ENCODE results near the gene WDR46.

WDR46 gene

GRCh38 chr6:33318426-33319073, 29.5 kb upstream of the WDR46 start:
- Histone ChIP-seq H3K9me3 (ENCODE audit: control insufficient read depth, low read depth, low read length) (no peaks in the 10 kb centered on the region), H3K9ac (ENCODE audit: low read length) (peak overlapping the region; percentile 71), H3K36me3 (ENCODE audit: control insufficient read depth, low read depth, low read length) (peaks cover 23% of the 10 kb centered on the region), H3K27ac (ENCODE audit: low read length) (peak overlapping the region; percentile 22), H3K4me3 (ENCODE audit: low read length) (peak overlapping the region; percentile 92), H3K27me3 (ENCODE audit: control insufficient read depth, insufficient read depth, low read length) (no peaks in the 10 kb centered on the region), H3K4me1 (ENCODE audit: control insufficient read depth, low read depth, low read length) (peaks cover 15% of the 10 kb centered on the region)

DNA sequence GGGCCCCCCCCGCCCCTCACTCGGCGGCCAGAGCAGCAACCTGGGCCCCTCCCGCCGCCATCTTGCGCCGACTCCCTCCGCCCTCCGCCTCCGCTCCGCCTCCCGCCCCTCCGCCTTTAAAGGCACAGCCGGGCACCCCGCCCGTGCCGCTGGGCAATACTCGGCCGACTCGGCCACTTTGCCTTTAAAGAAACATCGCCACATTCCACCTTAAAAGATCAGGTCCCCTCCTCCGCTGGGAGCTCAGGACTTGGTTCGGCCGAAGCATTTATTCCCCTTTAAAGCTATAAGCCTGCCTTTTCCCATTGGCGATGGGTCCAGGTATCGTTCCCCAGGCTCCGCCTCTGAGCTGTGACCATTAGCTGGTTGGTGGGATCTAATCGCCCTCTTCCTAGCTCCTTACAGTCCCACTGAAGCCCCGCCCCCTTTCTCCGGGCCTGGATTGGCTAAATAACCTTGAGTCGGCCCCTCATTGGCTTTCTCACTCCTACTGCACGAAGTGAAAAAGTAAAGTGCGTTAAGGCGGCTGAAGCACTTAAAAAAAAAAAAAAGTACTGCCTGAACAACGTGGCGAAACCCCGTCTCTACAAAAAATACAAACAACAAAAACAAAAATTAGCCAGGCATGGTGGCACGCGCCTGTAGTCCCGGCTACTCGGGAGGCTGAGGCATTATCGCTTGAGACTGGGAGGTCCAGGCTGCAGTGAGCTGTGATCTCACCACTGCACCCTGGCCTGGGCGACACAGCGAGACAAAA, 28.8 kb upstream of the WDR46 start, which contains the start of gene ZBTB22:
ZBTB22 (minus strand) TSS at position 76 of the 757 bp plus-strand sequence. CDS start 828 bp downstream, outside the sequence.
- Histone ChIP-seq H3K4me1 (ENCODE audit: control insufficient read depth, low read depth, low read length) (peaks cover 14% of the 10 kb centered on the region), H3K27me3 (ENCODE audit: control insufficient read depth, insufficient read depth, low read length) (no peaks in the 10 kb centered on the region), H3K4me3 (ENCODE audit: low read length) (peak within 1 kb of the TSS; percentile 92), H3K36me3 (ENCODE audit: control insufficient read depth, low read depth, low read length) (peaks cover 23% of the 10 kb centered on the region), H3K9ac (ENCODE audit: low read length) (peak within 1 kb of the TSS; percentile 71), H3K9me3 (ENCODE audit: control insufficient read depth, low read depth, low read length) (no peaks in the 10 kb centered on the region), H3K27ac (ENCODE audit: low read length) (peak within 1 kb of the TSS; percentile 78)

DNA sequence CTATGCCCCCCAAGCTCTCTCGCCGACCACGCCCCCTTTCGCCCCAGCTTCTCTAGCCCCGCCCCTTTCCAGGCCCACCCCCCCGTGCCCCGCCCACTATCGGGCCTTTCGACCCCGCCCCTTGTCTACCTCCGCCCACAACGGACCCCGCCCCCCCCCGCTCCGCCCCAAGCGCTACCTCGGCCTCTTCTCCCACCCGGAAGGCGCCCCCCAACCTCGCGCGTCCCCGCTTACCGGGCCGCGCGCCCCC, 28.3 kb upstream of the WDR46 start:
- no peaks in the 10 kb centered on the region for H3K9me3 ChIP-seq (ENCODE audit: control insufficient read depth, low read depth, low read length)
- peaks cover 14% of the 10 kb centered on the region for H3K4me1 ChIP-seq (ENCODE audit: control insufficient read depth, low read depth, low read length)
- no peaks in the 10 kb centered on the region for H3K27me3 ChIP-seq (ENCODE audit: control insufficient read depth, insufficient read depth, low read length)
- no peak overlapping the region for H3K9ac ChIP-seq (ENCODE audit: low read length)
- no peak overlapping the region for H3K27ac ChIP-seq (ENCODE audit: low read length)
- H3K36me3 ChIP-seq (ENCODE audit: control insufficient read depth, low read depth, low read length), result peaks cover 23% of the 10 kb centered on the region
- peak overlapping the region; percentile 68 for H3K4me3 ChIP-seq (ENCODE audit: low read length)

DNA sequence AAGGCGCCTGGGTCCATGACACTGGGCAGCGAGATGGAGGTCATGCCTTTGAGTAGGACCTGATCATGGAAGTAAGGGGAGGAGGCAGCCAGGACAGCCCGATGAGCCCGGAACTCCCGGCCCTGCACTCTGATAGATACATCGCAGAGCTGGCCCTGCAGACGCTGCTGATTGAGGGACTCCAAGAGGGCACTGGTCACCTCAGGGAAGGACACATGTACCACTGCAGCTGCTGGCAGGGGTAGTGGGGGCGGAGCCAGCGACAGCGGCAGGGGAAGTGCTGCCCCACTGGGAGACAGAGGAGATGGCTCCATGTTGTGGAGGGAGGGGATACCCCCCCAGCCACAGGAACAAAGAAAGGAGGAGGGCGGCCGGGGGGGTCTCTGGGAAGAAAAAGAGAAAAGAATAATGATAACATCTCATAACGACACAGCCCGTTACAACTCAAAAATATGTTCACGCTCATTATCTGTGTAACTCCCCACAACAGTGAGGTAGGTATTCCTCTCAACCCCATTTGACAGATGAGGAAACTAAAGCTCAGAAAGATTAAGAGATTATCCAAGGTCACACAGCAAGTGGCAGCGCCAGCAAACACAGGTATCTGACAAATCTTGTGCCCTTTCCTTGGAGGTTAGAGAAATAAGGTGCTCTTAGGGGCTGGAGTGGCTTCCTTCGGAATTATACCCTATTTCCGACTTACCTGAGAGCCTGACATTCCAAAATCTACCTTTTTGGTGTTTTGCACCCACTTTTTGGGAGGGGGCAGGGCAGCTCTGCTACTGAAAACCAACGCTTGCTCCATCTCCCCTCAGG, 27.8 kb upstream of the WDR46 start:
- Histone ChIP-seq H3K4me3 (ENCODE audit: low read length) (peak overlapping the region; percentile 68), H3K9ac (ENCODE audit: low read length) (no peak overlapping the region), H3K9me3 (ENCODE audit: control insufficient read depth, low read depth, low read length) (no peaks in the 10 kb centered on the region), H3K27ac (ENCODE audit: low read length) (no peak overlapping the region), H3K4me1 (ENCODE audit: control insufficient read depth, low read depth, low read length) (peaks cover 17% of the 10 kb centered on the region), H3K27me3 (ENCODE audit: control insufficient read depth, insufficient read depth, low read length) (no peaks in the 10 kb centered on the region), H3K36me3 (ENCODE audit: control insufficient read depth, low read depth, low read length) (peaks cover 23% of the 10 kb centered on the region)

DNA sequence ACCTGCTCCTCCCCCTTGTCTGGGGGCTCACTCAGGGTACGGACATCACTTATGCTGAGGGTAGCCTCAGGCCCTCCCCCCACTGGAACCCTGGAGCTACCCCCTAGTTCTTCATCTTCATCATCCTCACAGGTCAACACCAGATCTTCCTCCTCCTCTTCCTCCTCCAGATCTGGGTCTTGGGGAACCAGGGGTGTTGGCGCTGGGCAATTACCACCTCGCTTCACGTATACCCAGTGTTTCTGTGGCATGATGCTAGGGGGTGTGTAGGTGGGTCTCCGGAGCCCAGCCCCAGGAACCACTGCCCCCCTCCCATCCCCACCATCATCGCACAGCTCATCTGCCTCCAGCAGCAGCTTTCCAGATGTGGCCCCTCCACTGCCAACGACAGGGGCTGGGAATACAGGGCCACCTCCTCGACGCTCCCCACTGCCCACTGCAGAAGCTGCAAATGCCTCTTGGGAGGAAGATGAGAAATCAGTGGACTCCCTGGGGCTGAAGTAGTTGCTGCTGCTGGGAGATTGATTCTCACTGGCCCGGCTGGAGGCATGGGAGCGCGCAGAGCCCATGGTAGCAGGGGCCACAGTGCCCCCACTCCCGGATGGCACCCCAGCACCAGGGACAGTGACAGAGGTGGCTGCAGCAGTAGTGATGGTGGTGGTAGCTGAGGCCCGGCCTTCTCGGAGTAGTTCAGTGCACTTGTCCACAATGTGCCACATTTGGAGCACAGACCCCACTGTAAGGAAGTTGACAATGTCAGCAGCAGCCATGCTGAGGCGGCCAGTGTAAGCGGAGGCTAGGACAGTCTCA, 27.0 kb upstream of the WDR46 start:
- Histone ChIP-seq H3K4me1 (ENCODE audit: control insufficient read depth, low read depth, low read length) (peaks cover 15% of the 10 kb centered on the region), H3K36me3 (ENCODE audit: control insufficient read depth, low read depth, low read length) (peaks cover 23% of the 10 kb centered on the region), H3K9ac (ENCODE audit: low read length) (no peak overlapping the region), H3K9me3 (ENCODE audit: control insufficient read depth, low read depth, low read length) (no peaks in the 10 kb centered on the region), H3K27ac (ENCODE audit: low read length) (no peak overlapping the region), H3K27me3 (ENCODE audit: control insufficient read depth, insufficient read depth, low read length) (no peaks in the 10 kb centered on the region), H3K4me3 (ENCODE audit: low read length) (no peak overlapping the region)

GRCh38 chr6:33314943-33315792, 26.1 kb upstream of the WDR46 start:
- Histone ChIP-seq H3K4me3 (ENCODE audit: low read length) (peak overlapping the region; percentile 89), H3K9ac (ENCODE audit: low read length) (no peak overlapping the region), H3K4me1 (ENCODE audit: control insufficient read depth, low read depth, low read length) (peaks cover 15% of the 10 kb centered on the region)

GRCh38 chr6:33314515-33314942, 25.5 kb upstream of the WDR46 start:
- Histone ChIP-seq H3K27me3 (ENCODE audit: control insufficient read depth, insufficient read depth, low read length) (no peaks in the 10 kb centered on the region), H3K9ac (ENCODE audit: low read length) (peak overlapping the region; percentile 82), H3K9me3 (ENCODE audit: control insufficient read depth, low read depth, low read length) (no peaks in the 10 kb centered on the region), H3K4me3 (ENCODE audit: low read length) (peak overlapping the region; percentile 89), H3K4me1 (ENCODE audit: control insufficient read depth, low read depth, low read length) (peaks cover 15% of the 10 kb centered on the region), H3K27ac (ENCODE audit: low read length) (no peak overlapping the region), H3K36me3 (ENCODE audit: control insufficient read depth, low read depth, low read length) (peaks cover 11% of the 10 kb centered on the region)

More at GRCh38 chr6:33314943-33315792, 26.1 kb upstream of the WDR46 start:
- Histone ChIP-seq H3K27ac (ENCODE audit: low read length) (no peak overlapping the region), H3K9me3 (ENCODE audit: control insufficient read depth, low read depth, low read length) (no peaks in the 10 kb centered on the region), H3K36me3 (ENCODE audit: control insufficient read depth, low read depth, low read length) (peaks cover 17% of the 10 kb centered on the region), H3K27me3 (ENCODE audit: control insufficient read depth, insufficient read depth, low read length) (no peaks in the 10 kb centered on the region)

- peaks cover 15% of the 10 kb centered on the region for H3K4me1 ChIP-seq (ENCODE audit: control insufficient read depth, low read depth, low read length)
- H3K36me3 ChIP-seq (ENCODE audit: control insufficient read depth, low read depth, low read length), result peaks cover 5% of the 10 kb centered on the region
- no peaks in the 10 kb centered on the region for H3K9me3 ChIP-seq (ENCODE audit: control insufficient read depth, low read depth, low read length)
- H3K9ac ChIP-seq (ENCODE audit: low read length), result peak within 1 kb of the TSS; percentile 82
- peak within 1 kb of the TSS; percentile 89 for H3K4me3 ChIP-seq (ENCODE audit: low read length)
- H3K27me3 ChIP-seq (ENCODE audit: control insufficient read depth, insufficient read depth, low read length), result no peaks in the 10 kb centered on the region
- H3K27ac ChIP-seq (ENCODE audit: low read length), result peak within 1 kb of the TSS; percentile 31
These were observed 24.9 kb upstream of the WDR46 start, which contains the start of gene TAPBP for GRCh38 chr6:33313709-33314514. TSS of gene TAPBP (minus strand) at chr6:33314078. CDS start at chr6:33314041, 37 bp downstream.

DNA sequence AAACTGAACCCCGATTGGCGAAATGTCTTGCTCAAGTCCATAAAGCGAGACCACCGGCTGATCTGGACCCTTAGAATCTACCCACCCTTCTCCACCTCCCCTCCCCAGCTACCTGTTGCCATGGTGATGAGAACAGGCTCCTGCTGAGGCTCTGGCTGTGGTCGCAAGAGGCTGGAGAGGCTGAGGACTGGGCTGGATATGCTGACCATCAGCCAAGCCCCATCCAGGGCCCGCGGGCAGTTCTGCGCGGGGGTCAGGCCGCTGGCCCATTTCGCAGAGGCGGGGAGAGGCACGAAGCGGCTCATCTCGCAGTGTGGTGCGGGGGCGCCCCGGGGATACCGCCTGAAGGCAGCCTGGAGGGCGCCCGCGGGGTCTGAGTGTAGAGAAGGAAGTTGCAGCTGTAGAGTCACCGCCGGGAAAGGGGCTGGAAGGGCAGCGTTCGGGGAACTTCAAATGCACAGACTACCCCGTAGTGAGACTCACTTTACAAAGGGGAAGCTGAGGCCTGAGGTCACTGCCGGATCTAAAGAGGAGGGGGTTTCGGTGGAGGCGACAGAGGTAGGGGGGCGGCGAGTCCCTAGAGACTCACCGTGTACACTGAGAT, 24.2 kb upstream of the WDR46 start:
- Histone ChIP-seq H3K9ac (ENCODE audit: low read length) (peak overlapping the region; percentile 82), H3K27me3 (ENCODE audit: control insufficient read depth, insufficient read depth, low read length) (no peaks in the 10 kb centered on the region), H3K4me3 (ENCODE audit: low read length) (peak overlapping the region; percentile 89), H3K4me1 (ENCODE audit: control insufficient read depth, low read depth, low read length) (peaks cover 15% of the 10 kb centered on the region), H3K9me3 (ENCODE audit: control insufficient read depth, low read depth, low read length) (no peaks in the 10 kb centered on the region), H3K27ac (ENCODE audit: low read length) (peak overlapping the region; percentile 31), H3K36me3 (ENCODE audit: control insufficient read depth, low read depth, low read length) (no peaks in the 10 kb centered on the region)

Measured in iPS-18a (cell line).